Measurements from ENCODE around the gene RNF213. TPM values are rescaled to one million over a fixed set of nuclear protein-coding genes. Genes with fewer than 3 reads are reported as not detected.
"Not testable (repeated sequence)": the region's sequence is repeated elsewhere in the genome, so short reads cannot be mapped to it uniquely, and the experiment has no call there.

The RNF213 gene
- total RNA-seq, 1 experiment from 2014 or later = 44.5 TPM

- TF ChIP-seq ATF3 (IDR thresholded peaks at IDR 0.05) (no peak), EGR1 (IDR thresholded peaks at IDR 0.05; ENCODE audit: low read depth) (no peak), ZFX (IDR thresholded peaks at IDR 0.05) (no peak), CEBPB (IDR thresholded peaks at IDR 0.05; ENCODE audit: low read depth) (no peak), RAD21 (IDR thresholded peaks at IDR 0.05; ENCODE audit: low read depth) (no peak), MAX (IDR thresholded peaks at IDR 0.05) (no peak)
Observed at GRCh38 chr17:80272366-80272765, 11.7 kb downstream of the RNF213 start (continued).

GRCh38 chr17:80274331-80274730 is 13.7 kb downstream of the RNF213 start:
- Histone ChIP-seq H4K20me1 (ENCODE audit: insufficient read depth) (no peaks in the 10 kb centered on the region), H3K27ac (ENCODE audit: low read depth, low read length) (no peak overlapping the region), H3K9ac (ENCODE audit: low read length) (no peak overlapping the region), H2AFZ (ENCODE audit: low read depth, low read length, poor library complexity, severe bottlenecking) (no peak overlapping the region), H3K9me2 (ENCODE audit: insufficient read depth) (no peaks in the 10 kb centered on the region), H3K9me3 (ENCODE audit: control insufficient read depth in 1 of 2, insufficient read depth in 1 of 2, low read depth in 1 of 2, low read length in 2 of 2) (no peaks in the 10 kb centered on the region), H3K4me2 (ENCODE audit: low read length) (no peak overlapping the region), H3K4me3 (replicated peaks in 1 of 2; ENCODE audit: low read depth in 1 of 2, low read length in 2 of 2) (no peak overlapping the region), H3K4me1 (ENCODE audit: control insufficient read depth in 1 of 2, insufficient read depth in 2 of 2, low read length in 2 of 2) (peaks cover 0 to 12% of the 10 kb centered on the region in 2 experiments; a peak in 1 of 4 replicates), H3K27me3 (ENCODE audit: insufficient read depth, low read length) (no peaks in the 10 kb centered on the region), H3K36me3 (ENCODE audit: control insufficient read depth in 1 of 2, insufficient read depth in 2 of 2, low read length in 2 of 2) (no peaks in the 10 kb centered on the region), H3K79me2 (ENCODE audit: insufficient read depth, low read length) (no peaks in the 10 kb centered on the region)
- POLR2A ChIA-PET = no interaction called here
- no TSS peak for BruUV-seq (replicated peaks)
- intact Hi-C loops (cut with micrococcal nuclease) = no loop called here
- DNase-seq (ENCODE audit: low read depth, low spot score) = no peak
- ATAC-seq = no peak
- CTCF ChIA-PET = interaction anchor here (0.9 kb wide), 1 partner anchor 10 kb away, joined by 3 read pairs; no protein-coding TSS in a partner anchor
- RAD21 ChIA-PET (ENCODE audit: low non-redundant PET in 1 of 2, low total read pairs in 2 of 2, uncharacterized antibody in 2 of 2, unreplicated experiment in 2 of 2) = no interaction called here
- TF ChIP-seq POLR2A (IDR thresholded peaks at IDR 0.05; ENCODE audit: borderline replicate concordance, extremely low read depth, insufficient read depth, insufficient read length) (no peak), SRF (IDR thresholded peaks at IDR 0.05; ENCODE audit: low read depth) (no peak), CEBPB (IDR thresholded peaks at IDR 0.05; ENCODE audit: low read depth) (no peak), JUND (IDR thresholded peaks at IDR 0.05) (no peak)

- TF ChIP-seq TCF7L2 (IDR thresholded peaks at IDR 0.05; ENCODE audit: borderline replicate concordance, extremely low read depth, insufficient read depth, insufficient read length) = no peak
- no peak for TF ChIP-seq ELF1 (IDR thresholded peaks at IDR 0.05; ENCODE audit: borderline replicate concordance, low read depth)
- RAD21 ChIA-PET (ENCODE audit: low non-redundant PET in 1 of 2, low total read pairs in 2 of 2, uncharacterized antibody in 2 of 2, unreplicated experiment in 2 of 2) = no interaction called here
- DNase-seq (ENCODE audit: low read depth, low spot score) (no peak), ATAC-seq (no peak)
- BruUV-seq (replicated peaks) = no TSS peak
- H3K9ac ChIP-seq (ENCODE audit: low read length) = no peak overlapping the region
- no peaks in the 10 kb centered on the region for H3K9me3 ChIP-seq (ENCODE audit: control insufficient read depth in 1 of 2, insufficient read depth in 1 of 2, low read depth in 1 of 2, low read length in 2 of 2)
- H3K4me1 ChIP-seq (ENCODE audit: control insufficient read depth in 1 of 2, insufficient read depth in 2 of 2, low read length in 2 of 2) = peaks cover 0 to 12% of the 10 kb centered on the region in 2 experiments; a peak in 1 of 4 replicates
- no peak overlapping the region for H2AFZ ChIP-seq (ENCODE audit: low read depth, low read length, poor library complexity, severe bottlenecking)
- H3K4me3 ChIP-seq (replicated peaks in 1 of 2; ENCODE audit: low read depth in 1 of 2, low read length in 2 of 2) = no peak overlapping the region
- no peaks in the 10 kb centered on the region for H3K27me3 ChIP-seq (ENCODE audit: insufficient read depth, low read length)
- intact Hi-C loops (cut with micrococcal nuclease) = no loop called here
- CTCF ChIA-PET = no interaction called here
- no peak overlapping the region for H3K4me2 ChIP-seq (ENCODE audit: low read length)
- no peak overlapping the region for H3K27ac ChIP-seq (ENCODE audit: low read depth, low read length)
- no peaks in the 10 kb centered on the region for H3K36me3 ChIP-seq (ENCODE audit: control insufficient read depth in 1 of 2, insufficient read depth in 2 of 2, low read length in 2 of 2)
- H4K20me1 ChIP-seq (ENCODE audit: insufficient read depth) = no peaks in the 10 kb centered on the region
- POLR2A ChIA-PET = no interaction called here
- no peaks in the 10 kb centered on the region for H3K79me2 ChIP-seq (ENCODE audit: insufficient read depth, low read length)
- no peaks in the 10 kb centered on the region for H3K9me2 ChIP-seq (ENCODE audit: insufficient read depth)
Observed at GRCh38 chr17:80274871-80275449, 14.3 kb downstream of the RNF213 start.

- CTCF ChIA-PET = not testable (repeated sequence)
Observed at GRCh38 chr17:80275857-80276256, 15.2 kb downstream of the RNF213 start.

More at GRCh38 chr17:80275857-80276256, 15.2 kb downstream of the RNF213 start:
- RAD21 ChIA-PET (ENCODE audit: low non-redundant PET in 1 of 2, low total read pairs in 2 of 2, uncharacterized antibody in 2 of 2, unreplicated experiment in 2 of 2); H2AFZ ChIP-seq (ENCODE audit: low read depth, low read length, poor library complexity, severe bottlenecking); POLR2A ChIA-PET; H3K9me3 ChIP-seq (ENCODE audit: control insufficient read depth in 1 of 2, insufficient read depth in 1 of 2, low read depth in 1 of 2, low read length in 2 of 2); DNase-seq (ENCODE audit: low read depth, low spot score); intact Hi-C loops (cut with micrococcal nuclease); H3K9ac ChIP-seq (ENCODE audit: low read length); H3K27me3 ChIP-seq (ENCODE audit: insufficient read depth, low read length); ATAC-seq; H3K27ac ChIP-seq (ENCODE audit: low read depth, low read length); H3K9me2 ChIP-seq (ENCODE audit: insufficient read depth); H3K79me2 ChIP-seq (ENCODE audit: insufficient read depth, low read length); BruUV-seq (replicated peaks); H3K4me2 ChIP-seq (ENCODE audit: low read length); H3K36me3 ChIP-seq (ENCODE audit: control insufficient read depth in 1 of 2, insufficient read depth in 2 of 2, low read length in 2 of 2); H3K4me3 ChIP-seq (replicated peaks in 1 of 2; ENCODE audit: low read depth in 1 of 2, low read length in 2 of 2); H4K20me1 ChIP-seq (ENCODE audit: insufficient read depth): not testable (repeated sequence)
- peaks cover 0 to 12% of the 10 kb centered on the region in 2 experiments; a peak in 1 of 4 replicates for H3K4me1 ChIP-seq (ENCODE audit: control insufficient read depth in 1 of 2, insufficient read depth in 2 of 2, low read length in 2 of 2)
